H1 (cell line): Measurements from ENCODE around the gene APOO. TPM values are rescaled to one million over a fixed set of nuclear protein-coding genes. Genes with fewer than 3 reads are reported as not detected.
"Not testable (repeated sequence)": the region's sequence is repeated elsewhere in the genome, so short reads cannot be mapped to it uniquely, and the experiment has no call there.

ENCODE experiments used
- CTCF ChIA-PET: fragments of 300-600 bp; sonication (Branson Sonifier 250); formaldehyde crosslinking; loops from one replicate; lab custom pipeline; 2021; ENCODE audit not compliant: partially characterized antibody; lab: Charles Lee
- POLR2A ChIA-PET: fragments of 300-600 bp; sonication (Branson Sonifier 250); formaldehyde crosslinking; loops from one replicate; lab custom pipeline; 2021; ENCODE audit warnings: inconsistent platforms; ENCODE audit not compliant: partially characterized antibody; lab: Charles Lee
- DNase-seq, 2 experiments: peaks; one replicate each; pipeline versions ENCODE4 v3.0.0 to v3.0.0-alpha.2; 2010 to 2022; ENCODE audit warnings: low spot score in 2 of 2, low read depth in 1 of 2, mixed read lengths in 1 of 2
- FAIRE-seq: peaks from 2 replicates; lab custom pipeline; 2011; peaks lifted over from hg19 to GRCh38; lab: Jason Lieb, UNC
- H2AFZ ChIP-seq: 2 replicates; pipeline ENCODE4 v1.8.1; 2012; ENCODE audit warnings: low read length, inconsistent platforms
- H2AK5ac ChIP-seq: 2 replicates; pipeline ENCODE4 v1.6.1; 2013; ENCODE audit warnings: low read depth, low read length
- H2BK120ac ChIP-seq: replicated peaks from 2 replicates; pipeline ENCODE3; 2013; ENCODE audit warnings: low read depth, low read length, inconsistent platforms
- H2BK12ac ChIP-seq: 2 replicates; pipeline ENCODE4 v1.6.1; 2013; ENCODE audit warnings: low read depth, low read length
- H2BK15ac ChIP-seq: 2 replicates; pipeline ENCODE4 v1.6.1; 2013; ENCODE audit warnings: low read length
- H2BK20ac ChIP-seq: 2 replicates; pipeline ENCODE4 v1.6.1; 2013; ENCODE audit warnings: low read length
- H2BK5ac ChIP-seq: 2 replicates; pipeline ENCODE4 v1.6.1; 2013; ENCODE audit warnings: low read depth, low read length
- H3K14ac ChIP-seq: 2 replicates; pipeline ENCODE4 v1.6.1; 2013; ENCODE audit warnings: inconsistent platforms; ENCODE audit not compliant: insufficient read length
- H3K18ac ChIP-seq: 2 replicates; pipeline ENCODE4 v1.6.1; 2013; ENCODE audit warnings: low read length; ENCODE audit errors: extremely low read depth
- H3K23ac ChIP-seq: 2 replicates; pipeline ENCODE4 v1.6.1; 2013; ENCODE audit warnings: inconsistent platforms; ENCODE audit not compliant: insufficient read length
- H3K23me2 ChIP-seq: 2 replicates; pipeline ENCODE4 v1.6.1; 2013; ENCODE audit warnings: low read depth, low read length
- H3K27ac ChIP-seq: 2 replicates; pipeline ENCODE4 v1.6.1; 2011; ENCODE audit warnings: low read depth, low read length, inconsistent platforms
- H3K27me3 ChIP-seq, 4 experiments: replicated peaks in 1 of 4; 1 replicate in 1 of 4; 2 replicates in 3 of 4; pipeline versions ENCODE4 v1.6.1 to v1.8.1; 2011 to 2013; ENCODE audit warnings: low read length in 3 of 4, mild to moderate bottlenecking in 3 of 4, inconsistent platforms in 2 of 4, mixed read lengths in 2 of 4, moderate library complexity in 1 of 4; ENCODE audit not compliant: control insufficient read depth in 3 of 4, insufficient read depth in 3 of 4; ENCODE audit errors: extremely low read depth in 1 of 4
- H3K36me3 ChIP-seq, 4 experiments: 2 replicates each; pipeline versions ENCODE4 v1.6.1 to v1.8.1; 2011 to 2013; ENCODE audit warnings: mild to moderate bottlenecking in 4 of 4, low read length in 3 of 4, moderate library complexity in 2 of 4, control low read depth in 1 of 4, inconsistent platforms in 1 of 4; ENCODE audit not compliant: insufficient read depth in 4 of 4, control insufficient read depth in 2 of 4
- H3K4ac ChIP-seq: replicated peaks from 2 replicates; pipeline ENCODE3; 2013; ENCODE audit warnings: low read length, low read depth, mixed read lengths, inconsistent platforms; ENCODE audit not compliant: insufficient read length
- H3K4me1 ChIP-seq, 4 experiments: replicated peaks in 1 of 4; 1 replicate in 1 of 4; 2 replicates in 3 of 4; pipeline versions ENCODE4 v1.6.1 to v1.8.1; 2011 to 2013; ENCODE audit warnings: low read length in 3 of 4, inconsistent platforms in 2 of 4, mixed read lengths in 1 of 4; ENCODE audit not compliant: insufficient read depth in 4 of 4, control insufficient read depth in 3 of 4
- H3K4me2 ChIP-seq, 2 experiments: 2 replicates each; pipeline versions ENCODE4 v1.6.1 to v1.8.1; 2011 to 2013; ENCODE audit warnings: low read depth in 2 of 2, low read length in 2 of 2, control low read depth in 1 of 2, inconsistent platforms in 1 of 2, mild to moderate bottlenecking in 1 of 2; ENCODE audit not compliant: insufficient read depth in 1 of 2
- H3K4me3 ChIP-seq, 4 experiments: fragments of 200-600, 300-600 bp in 1 of 4; sonication (generic), shearing (Covaris generic), sonication (Bioruptor Twin) in 1 of 4; 2 replicates each; pipeline versions ENCODE4 v1.5.1 to v1.8.1; 2011 to 2016; ENCODE audit warnings: low read length in 4 of 4, low read depth in 3 of 4, control low read depth in 2 of 4, inconsistent platforms in 2 of 4, mild to moderate bottlenecking in 2 of 4, mixed read lengths in 1 of 4, moderate library complexity in 1 of 4; ENCODE audit not compliant: insufficient read depth in 2 of 4; ENCODE audit errors: extremely low read depth in 1 of 4
- H3K56ac ChIP-seq: replicated peaks from 2 replicates; pipeline ENCODE3; 2013; ENCODE audit warnings: low read depth, mild to moderate bottlenecking, mixed read lengths, low read length, inconsistent platforms; ENCODE audit not compliant: insufficient read length
- H3K79me1 ChIP-seq: 2 replicates; pipeline ENCODE4 v1.6.1; 2013; ENCODE audit warnings: low read depth, low read length, control low read depth
- H3K79me2 ChIP-seq, 2 experiments: 2 replicates each; pipeline versions ENCODE4 v1.6.1 to v1.8.1; 2012 to 2013; ENCODE audit warnings: low read length in 2 of 2, mild to moderate bottlenecking in 2 of 2, inconsistent platforms in 1 of 2; ENCODE audit not compliant: insufficient read depth in 2 of 2, control insufficient read depth in 1 of 2
- H3K9ac ChIP-seq, 4 experiments: replicated peaks in 1 of 4; 1 replicate in 1 of 4; 2 replicates in 3 of 4; pipeline versions ENCODE4 v1.6.1 to v1.8.1; 2011 to 2013; ENCODE audit warnings: low read depth in 3 of 4, low read length in 3 of 4, control low read depth in 2 of 4, mild to moderate bottlenecking in 2 of 4, moderate library complexity in 2 of 4, inconsistent platforms in 1 of 4; ENCODE audit errors: extremely low read depth in 1 of 4
- H3K9me3 ChIP-seq, 2 experiments: 2 replicates each; pipeline versions ENCODE4 v1.6.1 to v1.8.1; 2012 to 2013; ENCODE audit warnings: mild to moderate bottlenecking in 2 of 2, moderate library complexity in 2 of 2, control low read depth in 1 of 2, inconsistent platforms in 1 of 2, low read depth in 1 of 2, low read length in 1 of 2, mixed read lengths in 1 of 2; ENCODE audit not compliant: insufficient read depth in 2 of 2
- H4K20me1 ChIP-seq, 2 experiments: replicated peaks in 1 of 2; 2 replicates each; pipeline versions ENCODE3 to v1.8.1; 2011 to 2013; ENCODE audit warnings: inconsistent platforms in 2 of 2, low read length in 2 of 2, mild to moderate bottlenecking in 1 of 2; ENCODE audit not compliant: insufficient read depth in 2 of 2, control insufficient read depth in 1 of 2
- H4K5ac ChIP-seq: 2 replicates; pipeline ENCODE4 v1.6.1; 2013; ENCODE audit warnings: low read length, low read depth, mixed read lengths, inconsistent platforms; ENCODE audit not compliant: insufficient read length
- H4K8ac ChIP-seq: 2 replicates; pipeline ENCODE4 v1.8.0; 2013; ENCODE audit warnings: mild to moderate bottlenecking, moderate library complexity, low read length, inconsistent platforms; ENCODE audit not compliant: insufficient read depth; ENCODE audit errors: extremely low read depth
- H4K91ac ChIP-seq: replicated peaks from 2 replicates; pipeline ENCODE3; 2013; ENCODE audit warnings: low read length, mixed read lengths, inconsistent platforms; ENCODE audit not compliant: insufficient read length
- GABPA ChIP-seq: IDR thresholded peaks from 2 replicates; pipeline ENCODE4 v1.6.1; 2011; ENCODE audit warnings: mild to moderate bottlenecking, low read length, moderate library complexity, borderline replicate concordance; ENCODE audit not compliant: insufficient read depth
- JUND ChIP-seq: IDR thresholded peaks from 2 replicates; pipeline ENCODE4 v1.6.1; 2011; ENCODE audit warnings: mild to moderate bottlenecking, improper control_type of control experiment, low read length
- SAP30 ChIP-seq: fragments of 300-600 bp; sonication (generic); IDR thresholded peaks from 2 replicates; pipeline ENCODE4 v1.7.1; 2012; ENCODE audit warnings: low read length, moderate library complexity, mild to moderate bottlenecking, inconsistent platforms; ENCODE audit not compliant: insufficient read depth, insufficient replicate concordance
- SUZ12 ChIP-seq: fragments of 200-600 bp; sonication (generic); IDR thresholded peaks from 2 replicates; pipeline ENCODE4 v1.6.1; 2012; ENCODE audit warnings: mild to moderate bottlenecking, inconsistent platforms, low read length, moderate library complexity, mixed read lengths
- WGBS, 2 experiments: shearing (Covaris generic) in 1 of 2; methylation state at CpG; one replicate each; pipeline versions ENCODE4 v1.1.6 to v1.1.7; 2013 to 2015; ENCODE audit warnings: low lambda C conversion rate in 2 of 2, mixed read lengths in 2 of 2, inconsistent platforms in 1 of 2, low coverage in 1 of 2, missing lambda C conversion rate in 1 of 2; ENCODE audit not compliant: insufficient replicate concordance in 2 of 2, insufficient coverage in 1 of 2, insufficient read length in 1 of 2; ENCODE audit errors: extremely low coverage in 1 of 2, missing lambda C conversion rate in 1 of 2; 5-methylcytosine and 5-hydroxymethylcytosine counted together
- polyA plus RNA-seq, 7 experiments: library from polyadenylated mRNA; depleted of rRNA in 3 of 7; stranded (reverse) in 5 of 7; unstranded in 2 of 7; fragments of >200 nt in 5 of 7; fragments of 200-250 nt in 2 of 7; gene quantifications; 1 replicate in 5 of 7; 2 replicates in 1 of 7; 4 replicates in 1 of 7; pipeline versions ENCODE4 v1.2.1 to v1.2.3, GENCODE V29; 2011 to 2013; ENCODE audit warnings: missing spikeins in 2 of 7, mixed read lengths in 2 of 7
- total RNA-seq: library from RNA; stranded (reverse); fragmentation: NEBNext Ultra II Directional; extraction: Animal tissue kit (Norgen Biotek cat#: 25700); gene quantifications from 2 replicates; pipeline ENCODE4 v1.2.1, GENCODE V29; 2021

Gene APOO
- total and polyA plus RNA-seq, 2 of the 8 experiments (the other 6 are each of a cell fraction or from before 2014, with no cell fraction given) = 25.7 to 45.0 TPM

DNA sequence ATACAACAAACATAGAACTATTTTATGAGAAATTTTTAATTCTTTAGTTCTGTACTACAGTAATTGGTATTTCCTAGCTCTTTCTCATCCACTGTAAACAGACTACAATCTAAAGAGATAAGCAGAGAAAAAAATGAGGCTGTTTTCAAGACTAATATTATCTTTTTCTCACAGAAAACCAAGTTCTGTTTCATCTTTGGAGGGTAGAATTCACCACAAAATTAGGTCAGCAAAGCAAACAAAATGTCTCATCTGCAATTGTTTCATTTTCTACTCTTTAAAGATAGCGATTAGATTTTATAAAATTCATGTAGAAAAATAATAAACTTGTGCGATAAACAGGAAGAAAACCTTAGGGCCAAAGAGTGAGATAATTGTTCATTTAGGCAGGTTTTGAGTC is 10.8 kb downstream of the APOO start (continued):
- TF ChIP-seq JUND (no peak), SAP30 (no peak), SUZ12 (no peak), GABPA (no peak)

DNA sequence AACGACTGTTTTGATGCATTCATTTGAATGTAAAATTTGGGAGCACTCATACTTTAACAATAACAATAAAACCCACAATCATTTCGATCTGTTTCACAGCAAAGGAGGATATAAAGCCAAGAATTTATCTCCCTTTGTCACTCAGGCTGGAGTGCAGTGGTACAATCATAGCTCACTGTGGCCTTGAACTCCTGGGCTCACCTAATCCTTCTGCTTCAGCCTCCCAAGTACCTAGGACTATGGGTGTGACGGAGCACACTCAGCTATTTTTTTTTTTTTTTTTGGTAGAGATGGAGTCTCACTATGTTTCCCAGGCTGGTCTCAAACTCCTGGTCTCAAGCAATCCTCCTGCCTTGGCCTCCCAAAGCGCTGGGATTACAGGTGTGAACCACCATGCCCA is 11.2 kb downstream of the APOO start:
- H2AK5ac ChIP-seq, H2BK15ac ChIP-seq, H2BK20ac ChIP-seq, H3K23ac ChIP-seq, H2AFZ ChIP-seq, H2BK120ac ChIP-seq, H3K27ac ChIP-seq, H3K56ac ChIP-seq, CTCF ChIA-PET, H3K4me1 ChIP-seq, H4K5ac ChIP-seq, H3K4me3 ChIP-seq, H3K4me2 ChIP-seq, H2BK5ac ChIP-seq, DNase-seq, H4K91ac ChIP-seq, FAIRE-seq, H3K36me3 ChIP-seq, H4K20me1 ChIP-seq, H3K9me3 ChIP-seq, H3K79me1 ChIP-seq, H3K14ac ChIP-seq, H3K27me3 ChIP-seq, H4K8ac ChIP-seq, H3K18ac ChIP-seq, H2BK12ac ChIP-seq, H3K9ac ChIP-seq, H3K23me2 ChIP-seq, H3K4ac ChIP-seq: not testable (repeated sequence)
- peaks cover 0 to 22% of the 10 kb centered on the region in 2 experiments; a peak in 2 of 4 replicates for H3K79me2 ChIP-seq
- POLR2A ChIA-PET = interaction anchor here (0.6 kb wide), 1 partner anchor 153 kb away, joined by 3 read pairs; the partner anchor contains the start of gene ACOT9
- WGBS, 2 experiments = 88% methylated on average over 2 of the region's 4 CpGs; no CpG with 5 or more reads in 1 of the 2 experiments
